H1 (cell line): Measurements from ENCODE around the gene ATP5ME.
"Not testable (repeated sequence)": the region's sequence is repeated elsewhere in the genome, so short reads cannot be mapped to it uniquely, and the experiment has no call there.

Experiments
- BCL11A ChIP-seq, 2 experiments: IDR thresholded peaks; one replicate each; pipeline ENCODE4 v1.6.1; 2011; ENCODE audit warnings: low read depth in 2 of 2, low read length in 2 of 2, mild to moderate bottlenecking in 2 of 2
- CEBPB ChIP-seq: IDR thresholded peaks from 2 replicates; pipeline ENCODE4 v1.6.1; 2012; ENCODE audit warnings: low read depth, low read length
- CREB1 ChIP-seq: IDR thresholded peaks from 2 replicates; pipeline ENCODE4 v1.6.1; 2012; ENCODE audit warnings: inconsistent platforms
- CTCF ChIP-seq, 3 experiments: IDR thresholded peaks; 1 replicate in 2 of 3; 2 replicates in 1 of 3; pipeline versions ENCODE4 v1.5.1 to v1.6.1; 2011; ENCODE audit warnings: low read length in 3 of 3, mild to moderate bottlenecking in 3 of 3, inconsistent platforms in 2 of 3, low read depth in 1 of 3, moderate library complexity in 1 of 3; ENCODE audit not compliant: insufficient read depth in 1 of 3; ENCODE audit errors: control extremely low read depth in 1 of 3
- RFX5 ChIP-seq: IDR thresholded peaks from 2 replicates; pipeline ENCODE4 v1.6.1; 2011; ENCODE audit warnings: low read depth, low read length, improper control_type of control experiment, borderline replicate concordance
- TEAD4 ChIP-seq: IDR thresholded peaks from 2 replicates; pipeline ENCODE4 v1.6.1; 2012; ENCODE audit warnings: low read depth, low read length, inconsistent platforms, mixed read lengths

DNA sequence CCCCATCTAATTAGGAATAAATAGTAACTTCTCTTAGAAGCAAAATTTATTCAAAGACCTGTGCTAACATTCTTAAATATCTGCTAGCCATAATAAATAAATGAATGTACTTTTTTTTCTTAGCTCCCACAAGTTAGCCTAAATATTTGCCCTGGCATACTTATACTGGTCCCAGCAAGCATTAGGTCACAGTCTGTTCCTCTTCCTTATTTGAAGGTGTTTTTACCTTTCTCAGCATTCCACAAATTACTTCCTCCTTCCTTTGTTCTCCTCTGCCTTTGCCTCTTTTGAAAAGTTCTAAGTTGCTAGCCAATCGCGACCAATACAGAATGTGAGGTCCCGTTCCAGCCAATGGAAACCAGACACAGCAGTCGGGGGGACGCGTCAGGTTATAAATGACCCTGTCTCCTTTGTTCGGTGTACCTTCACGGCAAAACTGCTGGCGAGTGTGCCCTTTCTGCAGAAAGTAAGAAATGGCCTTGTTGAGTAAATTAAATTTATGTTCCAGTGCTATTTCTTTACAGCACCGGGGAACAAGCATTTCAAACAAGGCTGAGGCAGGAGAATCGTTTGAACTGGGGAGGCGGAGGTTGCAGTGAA is 20.4 kb upstream of the ATP5ME start:
- TF ChIP-seq CREB1; CTCF (IDR thresholded peaks at IDR 0.05; ENCODE audit: control extremely low read depth in 1 of 3, insufficient read depth in 1 of 3, low read depth in 1 of 3, low read length in 3 of 3); RFX5; TEAD4; CEBPB; BCL11A (IDR thresholded peaks at IDR 0.05; ENCODE audit: low read depth in 2 of 2, low read length in 2 of 2): not testable (repeated sequence)
